CD14-positive monocyte (primary cell): ENCODE data around the gene TRIM44. TPM values are rescaled to one million over a fixed set of nuclear protein-coding genes. Genes with fewer than 3 reads are reported as not detected.

Experiments used
- DNase-seq, 3 donors: peaks; one replicate each; pipeline ENCODE4 v3.0.0-alpha.2; 2011 to 2022
- H2AFZ ChIP-seq: 2 replicates; pipeline ENCODE4 v1.6.0; 2012; ENCODE audit warnings: mild to moderate bottlenecking, low read depth, low read length, inconsistent platforms; ENCODE audit not compliant: insufficient read depth, poor library complexity, severe bottlenecking
- H3K27ac ChIP-seq, 2 donors: 1 replicate in 1 of 2; 2 replicates in 1 of 2; pipeline ENCODE4 v1.5.1; 2012 to 2013; ENCODE audit warnings: low read length in 2 of 2, control low read depth in 1 of 2, inconsistent platforms in 1 of 2, low read depth in 1 of 2, mild to moderate bottlenecking in 1 of 2
- H3K27me3 ChIP-seq, 2 donors: one replicate each; pipeline versions ENCODE4 v1.6.0 to v1.6.1; 2011 to 2013; ENCODE audit warnings: low read length in 2 of 2; ENCODE audit not compliant: control insufficient read depth in 2 of 2, insufficient read depth in 2 of 2
- H3K36me3 ChIP-seq, 2 donors: replicated peaks in 1 of 2; 1 replicate in 1 of 2; 2 replicates in 1 of 2; pipeline versions ENCODE4 v1.5.1 to v1.6.1; 2012 to 2013; ENCODE audit warnings: low read length in 2 of 2, control low read depth in 1 of 2, inconsistent platforms in 1 of 2, mild to moderate bottlenecking in 1 of 2; ENCODE audit not compliant: insufficient read depth in 2 of 2, control insufficient read depth in 1 of 2
- H3K4me1 ChIP-seq, 2 donors: 1 replicate in 1 of 2; 2 replicates in 1 of 2; pipeline versions ENCODE4 v1.5.1 to v1.6.1; 2012 to 2013; ENCODE audit warnings: low read length in 2 of 2, control low read depth in 1 of 2, inconsistent platforms in 1 of 2, mild to moderate bottlenecking in 1 of 2, moderate library complexity in 1 of 2; ENCODE audit not compliant: insufficient read depth in 2 of 2, control insufficient read depth in 1 of 2
- H3K4me2 ChIP-seq: replicated peaks from 2 replicates; pipeline ENCODE3; 2012; ENCODE audit warnings: low read length, moderate library complexity, mild to moderate bottlenecking; ENCODE audit not compliant: poor library complexity, severe bottlenecking; ENCODE audit errors: extremely low read depth
- H3K4me3 ChIP-seq, 3 experiments: fragments of 200-600 bp in 1 of 3; sonication (generic) in 1 of 3; replicated peaks in 1 of 3; 1 replicate in 2 of 3; 2 replicates in 1 of 3; pipeline ENCODE4 v1.5.1; 2011 to 2013; ENCODE audit warnings: low read length in 3 of 3, mild to moderate bottlenecking in 3 of 3, control low read depth in 2 of 3, low read depth in 2 of 3, inconsistent platforms in 1 of 3, moderate library complexity in 1 of 3
- H3K79me2 ChIP-seq: 2 replicates; pipeline ENCODE4 v1.6.0; 2012; ENCODE audit warnings: mild to moderate bottlenecking, control low read depth, inconsistent platforms, low read length, moderate library complexity; ENCODE audit not compliant: insufficient read depth
- H3K9ac ChIP-seq: 2 replicates; pipeline ENCODE4 v1.6.0; 2017; ENCODE audit warnings: low read length, mild to moderate bottlenecking; ENCODE audit not compliant: insufficient read depth, poor library complexity, severe bottlenecking
- H3K9me3 ChIP-seq, 2 donors: replicated peaks in 1 of 2; 1 replicate in 1 of 2; 2 replicates in 1 of 2; pipeline versions ENCODE4 v1.5.1 to v1.6.1; 2012 to 2013; ENCODE audit warnings: low read length in 2 of 2, control low read depth in 1 of 2; ENCODE audit not compliant: control insufficient read depth in 1 of 2, insufficient read depth in 1 of 2
- H4K20me1 ChIP-seq: 2 replicates; pipeline ENCODE4 v1.6.0; 2012; ENCODE audit warnings: mild to moderate bottlenecking, low read length, control low read depth, moderate library complexity; ENCODE audit not compliant: insufficient read depth
- H3K27ac Mint-ChIP-seq, 7 donors: one replicate each; pipeline ENCODE4 v1.8.0; 2020; ENCODE audit warnings: mild to moderate bottlenecking in 7 of 7, mixed read lengths in 7 of 7, moderate library complexity in 6 of 7, inconsistent platforms in 2 of 7
- H3K27me3 Mint-ChIP-seq, 3 donors: one replicate each; pipeline ENCODE4 v1.8.0; 2021 to 2022; ENCODE audit warnings: low read depth in 3 of 3, mild to moderate bottlenecking in 3 of 3, mixed read lengths in 3 of 3, moderate library complexity in 3 of 3, inconsistent platforms in 1 of 3
- H3K36me3 Mint-ChIP-seq, 2 donors: one replicate each; pipeline ENCODE4 v1.8.0; 2020; ENCODE audit warnings: mixed read lengths in 2 of 2, inconsistent platforms in 1 of 2, mild to moderate bottlenecking in 1 of 2
- H3K4me1 Mint-ChIP-seq: one replicate; pipeline ENCODE4 v1.8.0; 2020; ENCODE audit warnings: mild to moderate bottlenecking, mixed read lengths
- H3K4me3 Mint-ChIP-seq, 2 donors: one replicate each; pipeline ENCODE4 v1.8.0; 2020; ENCODE audit warnings: mild to moderate bottlenecking in 2 of 2, mixed read lengths in 2 of 2, moderate library complexity in 1 of 2
- H3K9me3 Mint-ChIP-seq, 7 donors: one replicate each; pipeline ENCODE4 v1.8.0; 2020 to 2022; ENCODE audit warnings: mixed read lengths in 7 of 7, mild to moderate bottlenecking in 6 of 7, moderate library complexity in 6 of 7, inconsistent platforms in 2 of 7
- CTCF ChIP-seq: fragments of 200-600 bp; IDR thresholded peaks from one replicate; pipeline ENCODE4 v1.8.0; 2022; ENCODE audit warnings: antibody characterized with exemption, mild to moderate bottlenecking
- WGBS: methylation state at CpG from one replicate; pipeline ENCODE4 v1.1.5; 2013; ENCODE audit warnings: missing lambda C conversion rate; ENCODE audit not compliant: insufficient coverage; 5-methylcytosine and 5-hydroxymethylcytosine counted together
- intact Hi-C, 2 donors: fragments of 100-400 bp; cut with micrococcal nuclease; formaldehyde crosslinking; loops; one replicate each; pipeline versions ENCODE4 v1.15.0 to v1.15.1; 2023
- polyA plus RNA-seq, 3 donors: library from polyadenylated mRNA; depleted of rRNA in 1 of 3; unstranded in 2 of 3; stranded (reverse) in 1 of 3; fragments of 300-500 nt in 2 of 3; fragments of >200 nt in 1 of 3; fragmentation: Illumina TruSeq in 2 of 3; gene quantifications; 1 replicate in 2 of 3; 2 replicates in 1 of 3; pipeline ENCODE4 v1.2.3, GENCODE V29; 2012 to 2021

The TRIM44 gene
- polyA plus RNA-seq, 3 donors, result 25.3 to 47.1 (median 45.9) TPM

DNA sequence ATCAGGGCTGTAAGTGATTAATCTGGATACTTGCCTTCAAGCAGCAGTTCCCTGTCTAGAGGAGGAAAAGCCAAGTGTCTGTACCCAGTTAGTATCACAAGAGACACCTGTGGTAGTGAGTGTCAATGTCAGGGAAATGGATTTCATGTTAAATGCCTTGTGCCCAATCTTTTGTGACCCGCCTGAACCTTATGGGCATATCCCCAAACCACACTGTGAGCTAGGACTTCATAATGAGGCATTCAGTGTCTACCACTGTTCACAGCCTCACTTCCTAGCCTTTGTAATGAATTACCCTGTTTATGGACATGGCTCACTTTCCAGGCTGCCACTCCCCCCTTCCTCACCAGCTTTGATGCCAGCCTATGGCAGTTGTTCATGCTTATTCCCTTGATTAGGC lies 125.1 kb downstream of the TRIM44 start:
- intact Hi-C loops, result no loop called here
- H3K79me2 ChIP-seq, result peaks cover 4% of the 10 kb centered on the region
- no peaks in the 10 kb centered on the region for H3K9me3 Mint-ChIP-seq
- no peak for TF ChIP-seq CTCF
- H3K4me1 Mint-ChIP-seq, result no peaks in the 10 kb centered on the region
- no peak overlapping the region for H3K4me3 Mint-ChIP-seq
- H3K27ac ChIP-seq, result no peak overlapping the region
- no peak overlapping the region for H3K4me3 ChIP-seq
- DNase-seq, result no peak
- peaks cover 0 to 5% of the 10 kb centered on the region in 2 donors for H3K36me3 ChIP-seq
- H3K9me3 ChIP-seq, result no peaks in the 10 kb centered on the region
- peaks cover 10 to 16% of the 10 kb centered on the region in 2 donors for H3K36me3 Mint-ChIP-seq
- no peaks in the 10 kb centered on the region for H3K27me3 Mint-ChIP-seq
- H3K27ac Mint-ChIP-seq, result no peak overlapping the region
- H4K20me1 ChIP-seq, result peaks cover 76% of the 10 kb centered on the region
- H3K4me2 ChIP-seq, result no peak overlapping the region
- no peak overlapping the region for H3K9ac ChIP-seq
- no peaks in the 10 kb centered on the region for H3K4me1 ChIP-seq
- WGBS, result 100% methylated on average over 1 of the region's 1 CpG
- H3K27me3 ChIP-seq, result no peaks in the 10 kb centered on the region
- H2AFZ ChIP-seq, result no peak overlapping the region

- no peak for TF ChIP-seq CTCF
- H3K27me3 ChIP-seq, result no peaks in the 10 kb centered on the region
- Mint-ChIP-seq H3K36me3 (peaks cover 11 to 25% of the 10 kb centered on the region in 2 donors), H3K27me3 (peaks cover 0 to 1% (median 0%) of the 10 kb centered on the region in 3 donors), H3K4me3 (no peak overlapping the region), H3K9me3 (no peaks in the 10 kb centered on the region), H3K4me1 (no peaks in the 10 kb centered on the region), H3K27ac (no peak overlapping the region)
- no peaks in the 10 kb centered on the region for H3K4me1 ChIP-seq
- peaks cover 75% of the 10 kb centered on the region for H4K20me1 ChIP-seq
- H3K9ac ChIP-seq, result no peak overlapping the region
- DNase-seq, result no peak
- H3K4me3 ChIP-seq, result no peak overlapping the region
- 100% methylated on average over 3 of the region's 6 CpGs for WGBS
- no peak overlapping the region for H2AFZ ChIP-seq
- peaks cover 0 to 12% of the 10 kb centered on the region in 2 donors for H3K36me3 ChIP-seq
- no peak overlapping the region for H3K4me2 ChIP-seq
- H3K9me3 ChIP-seq, result no peaks in the 10 kb centered on the region
- no peak overlapping the region for H3K27ac ChIP-seq
- peaks cover 4% of the 10 kb centered on the region for H3K79me2 ChIP-seq
- intact Hi-C loops, result no loop called here
These were observed 128.7 kb downstream of the TRIM44 start for GRCh38 chr11:35791088-35791958.
